Esophagus squamous epithelium (tissue), 5 donors: ENCODE results near the gene ZNF275. TPM values are rescaled to one million over a fixed set of nuclear protein-coding genes. Genes with fewer than 3 reads are reported as not detected.

Experiments used
- DNase-seq: peaks from one replicate; lab custom pipeline; 2025; lab: John Stamatoyannopoulos, UW
- H3K27ac ChIP-seq, 4 donors: fragments of 200-600 bp; sonication (generic); one replicate each; pipeline ENCODE4 v1.5.1; 2016 to 2019; ENCODE audit warnings: mild to moderate bottlenecking in 1 of 4
- H3K27me3 ChIP-seq, 4 donors: fragments of 200-600 bp; sonication (generic); 1 replicate in 3 of 4; 2 replicates in 1 of 4; pipeline versions ENCODE4 v1.5.1 to v1.6.0; 2017 to 2021; ENCODE audit warnings: antibody characterized with exemption in 1 of 4
- H3K36me3 ChIP-seq, 3 donors: fragments of 200-600 bp; sonication (generic); one replicate each; pipeline ENCODE4 v1.5.1; 2016 to 2019
- H3K4me1 ChIP-seq, 3 donors: fragments of 200-600 bp; sonication (generic); one replicate each; pipeline ENCODE4 v1.5.1; 2017 to 2019
- H3K4me3 ChIP-seq, 4 donors: fragments of 200-600 bp; sonication (generic); 1 replicate in 3 of 4; 2 replicates in 1 of 4; pipeline ENCODE4 v1.5.1; 2016 to 2019; ENCODE audit warnings: mild to moderate bottlenecking in 2 of 4, moderate library complexity in 1 of 4
- H3K9me3 ChIP-seq, 3 donors: fragments of 200-600 bp; sonication (generic); one replicate each; pipeline ENCODE4 v1.5.1; 2016 to 2019
- POLR2A ChIP-seq, 4 donors: fragments of 450-650 bp; IDR thresholded peaks; one replicate each; pipeline ENCODE4 v1.6.1; 2017; ENCODE audit warnings: antibody characterized with exemption in 4 of 4, mild to moderate bottlenecking in 4 of 4, moderate library complexity in 3 of 4
- WGBS, 2 donors: methylation state at CpG; one replicate each; pipeline ENCODE4 v1.1.5; 2018; 5-methylcytosine and 5-hydroxymethylcytosine counted together
- intact Hi-C: fragments of 100-400 bp; cut with DNase I; formaldehyde crosslinking; loops from one replicate; pipeline ENCODE4 v1.15.0; 2022
- total RNA-seq, 4 donors: library from RNA; depleted of rRNA; stranded (reverse); fragments of >200 nt; gene quantifications; one replicate each; pipeline ENCODE4 v1.1.0, GENCODE V29; 2016
- TF ChIP-seq, protein P1 (sequence below), 6 experiments: fragments of 450-650 bp in 4 of 6; fragments of 200-600 bp in 2 of 6; sonication (generic) in 2 of 6; IDR thresholded peaks; one replicate each; pipeline ENCODE4 v1.5.1; 2016 to 2019; ENCODE audit warnings: antibody characterized with exemption in 6 of 6, mild to moderate bottlenecking in 4 of 6, moderate library complexity in 4 of 6
- donor health status: DM: yes; HTN: yes; CAD: no.

Gene ZNF275
- total RNA-seq, 4 donors from 2014 or later: 1.5 to 6.5 (median 2.9) TPM

- no peak for DNase-seq
- WGBS, 2 donors: 0 to 20% methylated on average over 2 of the region's 2 CpGs
- TF ChIP-seq, protein P1, sequence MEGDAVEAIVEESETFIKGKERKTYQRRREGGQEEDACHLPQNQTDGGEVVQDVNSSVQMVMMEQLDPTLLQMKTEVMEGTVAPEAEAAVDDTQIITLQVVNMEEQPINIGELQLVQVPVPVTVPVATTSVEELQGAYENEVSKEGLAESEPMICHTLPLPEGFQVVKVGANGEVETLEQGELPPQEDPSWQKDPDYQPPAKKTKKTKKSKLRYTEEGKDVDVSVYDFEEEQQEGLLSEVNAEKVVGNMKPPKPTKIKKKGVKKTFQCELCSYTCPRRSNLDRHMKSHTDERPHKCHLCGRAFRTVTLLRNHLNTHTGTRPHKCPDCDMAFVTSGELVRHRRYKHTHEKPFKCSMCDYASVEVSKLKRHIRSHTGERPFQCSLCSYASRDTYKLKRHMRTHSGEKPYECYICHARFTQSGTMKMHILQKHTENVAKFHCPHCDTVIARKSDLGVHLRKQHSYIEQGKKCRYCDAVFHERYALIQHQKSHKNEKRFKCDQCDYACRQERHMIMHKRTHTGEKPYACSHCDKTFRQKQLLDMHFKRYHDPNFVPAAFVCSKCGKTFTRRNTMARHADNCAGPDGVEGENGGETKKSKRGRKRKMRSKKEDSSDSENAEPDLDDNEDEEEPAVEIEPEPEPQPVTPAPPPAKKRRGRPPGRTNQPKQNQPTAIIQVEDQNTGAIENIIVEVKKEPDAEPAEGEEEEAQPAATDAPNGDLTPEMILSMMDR (IDR thresholded peaks at IDR 0.05): no peak
- no peak for TF ChIP-seq POLR2A (IDR thresholded peaks at IDR 0.05)
- Histone ChIP-seq H3K27ac (no peak overlapping the region), H3K27me3 (no peaks in the 10 kb centered on the region), H3K4me1 (no peaks in the 10 kb centered on the region), H3K4me3 (no peak overlapping the region), H3K9me3 (no peaks in the 10 kb centered on the region), H3K36me3 (no peaks in the 10 kb centered on the region)
- intact Hi-C loops: no loop called here
Measured at GRCh38 chrX:153361781-153362397, 27.9 kb downstream of the ZNF275 start.

GRCh38 chrX:153365670-153366069 lies 31.7 kb downstream of the ZNF275 start:
- intact Hi-C loops: no loop called here
- 67 to 83% methylated on average over 4 of the region's 4 CpGs for whole genome bisulfite sequencing, 2 donors
- Histone ChIP-seq H3K9me3 (no peaks in the 10 kb centered on the region), H3K27me3 (no peaks in the 10 kb centered on the region), H3K4me3 (no peak overlapping the region), H3K27ac (no peak overlapping the region), H3K36me3 (no peaks in the 10 kb centered on the region), H3K4me1 (no peaks in the 10 kb centered on the region)
- no peak for TF ChIP-seq POLR2A (IDR thresholded peaks at IDR 0.05)
- TF ChIP-seq, protein P1 (IDR thresholded peaks at IDR 0.05): no peak
- no peak for DNase-seq

GRCh38 chrX:153366119-153366518 lies 32.2 kb downstream of the ZNF275 start:
- H3K4me1 ChIP-seq: no peaks in the 10 kb centered on the region
- no peaks in the 10 kb centered on the region for H3K9me3 ChIP-seq
- no peaks in the 10 kb centered on the region for H3K27me3 ChIP-seq
- H3K36me3 ChIP-seq: no peaks in the 10 kb centered on the region
- intact Hi-C loops: no loop called here
- no peak overlapping the region for H3K4me3 ChIP-seq
- 65 to 83% methylated on average over 2 to 3 of the region's 3 CpGs for WGBS, 2 donors
- TF ChIP-seq POLR2A (IDR thresholded peaks at IDR 0.05): no peak
- H3K27ac ChIP-seq: no peak overlapping the region
- DNase-seq: no peak

- no peaks in the 10 kb centered on the region for H3K36me3 ChIP-seq
- no peak overlapping the region for H3K27ac ChIP-seq
- no peak for DNase-seq
- H3K4me3 ChIP-seq: no peak overlapping the region
- no peaks in the 10 kb centered on the region for H3K9me3 ChIP-seq
- intact Hi-C loops: no loop called here
- WGBS, 2 donors: 72 to 73% methylated on average over 5 of the region's 5 CpGs
- no peaks in the 10 kb centered on the region for H3K27me3 ChIP-seq
- no peaks in the 10 kb centered on the region for H3K4me1 ChIP-seq
- TF ChIP-seq, protein P1 (IDR thresholded peaks at IDR 0.05): no peak
- TF ChIP-seq POLR2A (IDR thresholded peaks at IDR 0.05): no peak
Measured at GRCh38 chrX:153366878-153367538, 33.1 kb downstream of the ZNF275 start.

- no peak for DNase-seq
- Histone ChIP-seq H3K36me3 (no peaks in the 10 kb centered on the region), H3K4me3 (no peak overlapping the region), H3K27me3 (no peaks in the 10 kb centered on the region), H3K4me1 (no peaks in the 10 kb centered on the region), H3K27ac (no peak overlapping the region), H3K9me3 (no peaks in the 10 kb centered on the region)
- 58 to 71% methylated on average over 8 of the region's 8 CpGs for WGBS, 2 donors
- TF ChIP-seq, protein P1 (IDR thresholded peaks at IDR 0.05): no peak
- TF ChIP-seq POLR2A (IDR thresholded peaks at IDR 0.05): no peak
- intact Hi-C loops: no loop called here
Measured at GRCh38 chrX:153370293-153371055, 36.5 kb downstream of the ZNF275 start.
